Activated CD8-positive, alpha-beta memory T cell treated with anti-CD3 and anti-CD28 coated beads, Interleukin-2, amount 50 U/mL, for 24 hours (primary cell): ENCODE data around the gene NRG3.

Source experiments
- DNase-seq: peaks from one replicate; pipeline ENCODE4 v3.0.0-alpha.2; 2020; ENCODE audit errors: extremely low read depth

The NRG3 gene

DNA sequence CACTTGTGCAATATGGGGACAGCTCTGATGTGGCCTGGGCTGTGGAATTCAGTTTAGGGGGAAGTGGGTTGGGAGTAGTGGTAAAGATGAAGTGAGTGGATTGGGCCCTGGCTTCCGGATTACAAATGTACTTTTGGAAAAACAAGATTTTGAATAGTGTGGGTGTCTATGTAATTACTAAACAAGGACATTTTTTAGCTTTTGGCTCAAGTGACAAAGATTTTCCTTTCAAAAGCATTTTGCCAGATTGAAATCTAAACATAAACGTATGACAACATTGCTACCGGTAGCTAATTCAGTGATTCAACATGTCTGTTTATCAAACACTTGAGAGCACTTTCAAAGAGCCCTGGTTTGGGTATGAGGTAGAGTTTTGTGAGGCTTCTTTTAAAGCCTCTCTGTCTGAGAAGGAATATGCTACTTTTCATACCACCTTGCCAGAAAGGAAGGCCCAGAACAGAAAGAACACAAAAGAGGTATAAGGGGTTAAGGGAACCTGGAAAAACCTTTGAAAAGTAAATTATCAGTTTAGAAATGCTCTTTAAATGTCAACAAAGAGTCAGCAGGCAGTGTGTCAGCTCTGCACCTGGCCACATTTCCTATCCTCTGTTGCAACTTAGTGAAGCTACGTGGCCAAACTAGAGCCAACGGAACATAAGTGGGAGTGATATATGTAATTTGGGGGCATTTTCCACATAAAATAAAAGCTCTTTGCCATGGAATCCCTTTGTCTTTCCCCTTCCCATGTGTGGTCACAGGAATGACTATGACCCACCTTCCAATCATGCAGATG, 516.1 kb downstream of the NRG3 start:
- no peak for DNase-seq

DNA sequence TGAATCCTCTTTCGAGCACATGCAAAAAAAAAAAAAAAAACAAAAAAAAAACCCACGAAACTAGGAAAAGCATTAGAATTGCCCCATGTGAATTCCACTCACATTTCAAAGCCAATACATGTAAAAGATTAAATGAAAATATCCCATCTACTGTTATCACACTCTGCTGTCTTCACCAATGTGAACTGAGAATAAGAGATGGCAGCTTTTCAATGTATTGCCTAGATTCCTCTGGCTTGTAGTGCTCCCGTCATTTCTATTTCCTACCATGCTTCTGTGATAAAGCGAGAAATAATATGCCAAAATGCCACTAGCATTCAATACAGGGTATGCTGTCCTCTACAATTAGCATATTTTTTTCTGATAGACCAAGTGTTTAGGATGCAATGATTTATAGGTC, 517.0 kb downstream of the NRG3 start:
- DNase-seq = no peak

DNA sequence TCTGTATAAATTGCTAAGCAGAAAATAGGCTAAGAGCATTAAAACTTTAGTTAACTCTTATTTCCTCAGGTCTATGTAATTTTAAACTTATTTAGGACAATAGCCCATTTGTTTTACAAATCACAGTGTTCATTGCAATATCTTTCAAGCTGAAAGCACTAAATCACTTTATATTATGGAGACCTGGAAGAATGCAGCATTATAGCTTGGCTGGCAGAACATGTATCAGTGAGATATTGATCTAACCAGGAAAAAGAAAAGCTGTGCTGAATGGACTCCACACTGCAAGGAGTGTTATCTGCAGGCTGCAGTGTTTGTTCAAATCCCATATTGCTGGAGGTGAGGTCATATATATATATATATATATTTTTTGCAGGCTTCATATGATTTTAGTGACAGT, 517.5 kb downstream of the NRG3 start:
- no peak for DNase-seq

DNA sequence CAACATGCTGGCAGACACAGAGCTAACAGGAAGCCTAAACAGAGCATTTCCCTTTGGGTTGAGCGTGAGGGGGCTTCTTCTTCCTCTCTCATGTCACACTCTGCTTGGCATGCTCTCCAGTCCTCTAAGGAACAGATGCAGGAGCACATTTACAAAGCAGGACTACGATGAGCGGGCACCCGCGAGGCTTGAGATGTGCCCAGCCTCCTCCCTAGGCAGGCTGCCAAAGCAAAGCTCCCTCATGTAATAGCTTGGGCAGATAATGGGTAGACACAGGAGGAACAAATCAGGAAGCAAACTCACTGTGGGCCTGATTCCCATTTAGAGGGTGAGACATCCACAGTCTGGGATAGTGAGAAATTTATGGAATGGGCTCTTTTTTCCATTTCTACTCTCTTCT, 519.1 kb downstream of the NRG3 start:
- no peak for DNase-seq

DNA sequence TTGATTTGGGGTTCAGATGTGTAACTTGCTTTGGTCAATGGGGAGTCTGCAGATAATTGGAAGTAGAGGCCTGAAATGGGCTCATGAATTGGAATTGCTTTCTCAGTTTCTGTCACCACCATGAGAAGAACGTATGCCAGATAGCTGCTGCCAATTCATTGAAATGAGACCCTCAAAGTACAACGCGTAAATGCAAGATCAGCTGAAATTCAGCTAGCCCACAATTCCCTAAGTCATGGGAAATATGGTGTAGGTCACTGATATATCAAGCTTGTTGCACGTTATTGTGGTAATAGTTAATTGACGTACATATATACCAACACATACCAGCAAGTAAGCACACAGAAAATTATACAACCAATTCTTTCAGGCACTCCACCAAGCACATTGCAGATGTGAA, 520.0 kb downstream of the NRG3 start:
- no peak for DNase-seq

DNA sequence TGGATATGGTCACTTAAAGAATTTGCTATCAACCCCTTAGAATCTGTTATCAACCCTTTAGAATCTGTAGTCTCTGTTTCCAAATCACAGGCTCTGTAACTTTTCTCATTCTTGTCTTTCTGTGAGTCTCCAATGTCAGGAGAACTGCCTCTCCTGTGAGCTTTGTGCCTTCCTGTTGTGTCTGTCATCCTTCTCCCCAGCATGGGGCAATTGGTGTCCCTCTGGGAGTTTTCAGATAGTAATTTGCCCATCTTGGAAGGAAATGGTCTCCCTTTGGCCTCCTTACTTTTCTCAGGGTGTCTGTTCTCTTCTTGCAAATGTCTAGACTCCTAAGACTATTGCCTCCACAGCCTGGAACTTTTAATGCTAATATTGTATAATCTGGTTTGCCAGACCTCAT, 521.9 kb downstream of the NRG3 start:
- no peak for DNase-seq

DNA sequence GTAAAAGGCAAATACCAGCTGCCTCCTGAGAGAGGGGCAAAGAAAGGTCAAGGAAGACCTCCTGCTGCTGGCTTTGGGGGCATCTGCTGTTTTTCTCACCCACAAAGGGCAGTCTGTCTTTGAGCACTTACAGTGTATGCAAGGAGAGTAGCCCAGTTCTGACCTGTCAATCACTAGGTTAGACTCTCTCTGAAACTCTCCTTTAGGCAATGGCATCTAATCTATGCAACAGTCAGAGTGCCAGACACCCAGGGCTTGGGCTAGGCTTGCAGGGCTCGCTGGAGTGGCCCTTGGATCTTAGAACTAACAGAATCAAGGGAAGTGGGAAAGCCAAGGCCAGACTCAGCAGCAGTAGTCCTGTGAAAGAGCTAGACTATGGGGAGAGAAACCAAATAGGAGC, 522.9 kb downstream of the NRG3 start:
- DNase-seq = no peak

DNA sequence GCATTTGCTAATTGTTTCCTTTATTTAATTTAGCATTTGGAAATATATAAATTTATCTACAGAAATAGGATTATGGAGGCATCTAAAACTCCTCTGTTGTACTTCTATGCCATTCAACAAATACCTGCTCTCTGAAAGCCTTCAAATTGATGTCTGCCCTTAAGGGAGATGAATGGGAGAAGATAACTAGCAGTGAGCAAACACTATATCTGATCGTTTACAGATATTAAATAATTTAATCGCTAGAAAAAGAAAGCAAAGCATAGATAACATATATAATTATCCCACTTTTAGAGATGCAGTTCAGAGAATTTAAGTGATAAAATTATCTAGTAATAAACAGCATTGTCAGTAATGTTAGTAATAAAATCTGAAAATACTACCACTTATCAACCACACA, 524.9 kb downstream of the NRG3 start:
- no peak for DNase-seq

DNA sequence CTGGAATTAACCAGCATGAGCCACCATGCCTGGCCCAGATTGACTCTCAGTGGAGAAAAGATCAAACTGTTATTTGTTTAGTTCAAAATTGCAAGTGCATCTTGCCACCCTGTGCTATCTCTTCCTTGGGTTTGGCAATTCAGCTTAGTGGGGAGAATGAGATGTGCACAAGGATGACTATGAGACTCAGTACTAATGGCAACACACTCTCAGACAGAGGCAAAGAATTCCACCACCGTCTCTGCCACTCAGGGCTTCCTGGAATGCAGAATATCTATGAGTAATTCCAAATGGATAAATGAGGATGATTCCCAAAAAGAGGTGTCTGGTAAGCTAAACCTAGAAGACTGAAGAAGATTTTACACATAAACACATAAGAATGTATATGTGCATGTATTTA, 525.8 kb downstream of the NRG3 start:
- no peak for DNase-seq

DNA sequence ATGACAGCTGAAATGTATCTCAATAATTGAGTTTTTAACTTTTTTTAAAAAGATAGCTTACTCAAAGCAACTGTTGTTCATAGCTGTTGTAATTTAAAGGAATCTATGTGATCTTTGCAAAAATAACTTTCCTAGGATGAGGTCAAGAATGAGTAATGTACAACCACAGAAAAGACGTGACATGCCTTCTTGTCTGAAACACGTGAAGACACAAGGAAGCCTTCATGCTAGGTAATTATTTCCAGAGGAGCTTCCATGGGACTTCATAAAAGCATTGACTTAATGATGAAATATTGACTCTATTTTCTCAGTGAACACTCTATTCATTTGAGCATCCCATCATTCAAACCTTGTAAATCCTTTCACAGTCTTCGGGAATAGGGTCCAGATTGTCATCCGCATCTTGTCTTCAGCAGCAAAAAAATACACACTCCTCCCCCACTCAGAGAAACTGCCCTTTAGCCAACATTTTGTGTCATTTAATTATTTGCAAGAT, 528.0 kb downstream of the NRG3 start:
- DNase-seq = no peak

DNA sequence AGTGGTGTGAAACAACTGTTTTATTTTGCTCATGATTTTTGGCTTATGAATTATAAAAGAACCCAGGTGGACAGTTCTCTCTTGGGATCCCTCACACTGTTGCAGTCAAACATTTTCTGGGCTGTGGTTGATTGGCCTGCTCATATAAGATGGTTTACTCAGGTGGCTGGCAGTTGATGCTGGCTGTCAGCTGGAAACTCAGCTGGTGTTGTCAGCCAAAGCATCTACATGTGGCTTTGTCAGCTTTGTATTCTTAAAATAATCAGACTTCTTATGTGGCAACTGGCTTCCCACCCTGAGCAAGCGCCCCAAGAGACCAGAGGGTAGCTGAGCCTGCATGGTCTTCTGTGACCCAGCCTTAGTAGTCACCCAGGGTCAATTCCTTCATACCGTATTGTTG, 534.7 kb downstream of the NRG3 start:
- DNase-seq = no peak

DNA sequence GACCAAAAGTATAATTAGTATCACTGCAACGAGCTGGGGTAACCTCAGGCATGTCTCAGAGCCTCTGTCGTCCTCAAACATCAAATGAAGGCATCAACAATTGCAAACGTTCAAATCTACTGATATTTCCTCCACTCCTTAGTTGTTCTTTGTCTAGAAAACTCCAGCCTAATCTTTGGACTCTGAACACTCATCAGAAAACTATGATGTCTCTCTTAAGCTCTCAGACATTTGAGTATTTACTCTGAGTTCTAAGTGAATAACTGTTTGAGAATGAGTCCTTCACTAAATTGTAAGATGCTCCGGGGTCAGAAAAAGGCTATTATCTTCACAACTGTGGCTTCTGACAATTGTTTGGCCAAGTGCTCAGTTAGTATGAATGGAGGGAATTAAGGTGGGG, 536.4 kb downstream of the NRG3 start:
- no peak for DNase-seq

DNA sequence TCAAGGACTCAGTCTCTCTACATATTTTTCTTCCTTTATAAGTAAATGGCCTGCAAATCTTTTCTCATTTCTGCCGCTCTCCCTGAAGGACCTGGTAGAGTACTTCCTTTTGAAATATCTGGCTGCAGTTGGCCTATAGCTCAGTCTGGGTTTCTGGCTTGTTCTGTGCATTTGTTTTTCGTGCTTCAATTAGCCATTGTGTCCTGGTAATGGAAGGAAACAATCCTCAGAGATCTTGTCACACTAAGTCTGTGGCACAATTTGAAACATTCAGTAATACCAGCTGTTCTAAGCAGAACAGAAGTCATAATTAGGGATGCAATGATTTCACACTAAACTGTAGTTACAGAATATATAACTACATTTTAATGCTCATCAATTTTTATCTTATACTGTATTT, 545.0 kb downstream of the NRG3 start:
- DNase-seq = no peak

DNA sequence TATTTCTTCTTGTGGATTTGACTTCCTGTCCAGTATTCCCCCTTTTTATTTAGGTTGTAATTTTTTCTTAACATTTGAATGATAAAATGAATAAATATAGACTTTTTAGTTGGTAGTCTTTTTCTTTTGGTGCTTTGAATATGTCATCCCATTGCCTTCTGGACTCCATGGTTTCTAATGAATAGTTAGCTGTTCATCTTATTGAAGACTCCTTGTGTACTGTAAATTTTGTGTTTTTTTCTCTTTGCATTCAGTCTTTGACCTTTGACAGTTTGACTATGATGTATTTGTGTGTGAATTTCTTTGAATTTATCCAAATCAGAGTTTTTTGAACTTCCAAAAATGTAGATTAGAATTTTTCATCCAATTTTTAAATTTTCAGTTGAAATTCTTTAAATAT, 554.3 kb downstream of the NRG3 start:
- DNase-seq = no peak

DNA sequence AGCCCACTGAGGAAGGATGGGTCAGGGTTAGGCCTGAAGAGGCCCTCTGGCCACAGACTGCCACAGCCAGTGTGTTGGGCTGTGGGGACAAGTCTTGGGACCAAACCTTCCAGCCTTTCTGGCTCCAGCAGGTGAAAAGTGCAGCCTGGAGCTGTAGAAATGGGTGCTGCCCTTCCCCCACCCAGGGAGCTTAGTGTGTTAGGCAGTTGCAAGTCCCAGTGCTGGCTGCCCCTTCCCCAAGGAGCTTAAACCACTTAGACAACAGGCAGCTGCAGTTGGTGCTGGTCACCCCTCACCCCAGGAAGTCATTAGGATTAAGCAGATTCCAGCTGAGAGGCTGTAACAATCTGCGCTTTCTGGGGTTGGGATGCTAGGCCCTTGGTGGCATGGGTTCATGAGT, 563.3 kb downstream of the NRG3 start:
- no peak for DNase-seq

DNA sequence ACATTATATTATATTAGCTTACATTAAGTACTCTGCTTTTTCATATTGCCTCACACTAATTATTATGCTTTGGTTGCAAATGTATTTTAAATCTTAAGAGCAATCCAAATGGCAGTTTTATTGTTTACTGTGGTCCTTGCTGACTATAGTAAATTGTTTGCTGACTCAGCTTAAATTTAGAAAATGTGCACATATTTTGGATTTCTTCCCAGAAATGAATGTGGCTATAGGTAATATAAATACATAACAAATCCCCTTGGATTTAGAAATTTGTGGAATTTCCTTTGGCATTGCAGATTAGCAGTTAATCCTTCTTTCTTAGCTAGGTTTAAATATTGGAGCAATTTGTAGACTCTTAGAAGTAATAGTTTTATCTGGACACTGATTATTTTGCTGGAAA, 565.8 kb downstream of the NRG3 start:
- DNase-seq = no peak

DNA sequence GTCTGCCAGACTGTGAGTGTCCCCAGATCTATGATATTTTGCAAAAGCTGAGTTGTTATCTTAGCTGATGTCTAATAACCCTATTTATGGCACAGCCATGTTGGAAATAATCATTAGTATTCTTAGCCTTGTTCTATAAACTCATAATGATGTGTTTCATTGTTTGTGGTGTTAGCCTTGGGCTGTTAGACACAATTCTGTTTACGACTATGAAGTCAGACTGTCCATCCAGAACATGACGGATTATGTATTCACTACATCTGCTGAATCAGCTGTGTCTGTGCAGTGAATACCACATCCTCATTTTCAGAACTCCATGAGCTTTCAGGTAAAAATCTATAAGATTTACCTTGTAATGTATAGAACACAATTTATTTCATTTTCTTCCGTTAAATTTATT, 577.1 kb downstream of the NRG3 start:
- no peak for DNase-seq

DNA sequence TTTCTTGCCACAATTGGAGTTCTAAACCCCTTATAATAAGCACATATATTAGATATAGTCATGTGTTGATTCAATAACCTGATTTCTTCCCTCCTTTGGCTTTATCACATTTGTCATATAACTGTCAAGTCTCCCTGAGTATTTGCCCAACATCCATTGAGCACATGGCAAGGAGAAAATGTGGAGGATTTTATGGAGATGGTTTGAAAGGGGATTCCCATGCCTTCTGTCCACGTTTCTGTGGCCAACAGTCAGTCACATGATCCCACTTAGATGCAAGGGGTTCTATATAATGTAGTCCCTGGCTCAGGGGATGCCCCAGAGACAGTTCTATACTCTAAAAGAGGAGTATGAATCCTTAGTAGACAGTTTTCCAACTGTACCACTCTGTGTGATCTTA, 577.7 kb downstream of the NRG3 start:
- DNase-seq = no peak

DNA sequence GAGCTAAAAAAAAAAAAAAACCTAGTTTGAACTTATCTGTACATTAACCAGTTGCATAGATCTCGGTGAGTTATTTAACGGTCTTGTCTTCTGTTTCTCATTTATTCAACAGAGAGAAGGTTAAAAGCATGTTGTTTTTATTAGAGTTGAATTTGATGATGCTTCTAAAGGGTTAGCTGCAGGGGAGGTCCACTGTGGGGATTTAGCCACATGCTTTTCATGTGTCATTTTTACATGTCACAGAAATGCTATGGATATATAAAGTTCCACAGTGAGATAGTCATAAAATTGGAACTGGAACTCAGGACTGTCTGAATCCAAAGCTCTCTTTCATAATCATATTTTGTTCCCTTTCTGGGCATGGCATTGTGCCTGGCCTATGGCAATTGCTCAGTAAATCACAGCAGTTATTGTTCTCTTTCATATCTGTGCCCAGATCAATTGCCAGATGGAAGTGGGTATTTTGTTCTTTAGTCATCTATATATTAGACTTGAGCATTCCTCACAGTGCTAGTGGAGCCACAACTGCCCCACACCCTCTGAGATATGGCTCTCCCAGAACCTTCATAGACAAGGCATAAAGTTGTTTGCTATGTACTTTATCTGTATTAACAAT, 578.8 kb downstream of the NRG3 start:
- no peak for DNase-seq

DNA sequence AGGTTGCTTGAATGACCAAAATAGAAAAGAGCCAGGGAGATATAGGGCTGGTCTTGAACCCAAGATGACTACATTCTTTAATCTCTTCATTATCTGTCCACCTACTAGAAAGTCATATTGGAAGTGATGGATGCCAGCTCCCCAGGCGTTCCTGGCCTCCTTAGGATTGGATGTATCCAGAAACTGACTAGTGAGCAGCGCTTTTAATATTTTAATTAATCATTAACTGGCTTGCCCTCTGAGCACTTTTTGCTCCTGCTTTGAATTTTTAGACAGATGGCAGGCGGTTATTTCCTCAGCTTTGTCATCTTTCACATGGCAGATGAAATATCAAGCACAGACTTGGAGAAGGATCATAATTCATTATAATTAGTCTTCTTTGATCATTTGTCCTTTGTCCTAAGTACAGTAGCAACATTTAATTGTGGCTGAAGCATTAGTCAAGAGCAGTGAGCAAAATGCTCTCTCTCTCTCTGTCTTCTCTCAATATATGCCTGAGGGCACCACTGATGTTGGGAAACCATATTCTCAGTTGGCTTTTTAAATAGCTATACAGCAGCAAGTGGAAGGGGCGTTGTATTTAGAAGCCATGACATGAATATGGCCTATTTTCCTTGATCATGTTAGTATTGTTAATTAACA, 588.0 kb downstream of the NRG3 start:
- DNase-seq = no peak

DNA sequence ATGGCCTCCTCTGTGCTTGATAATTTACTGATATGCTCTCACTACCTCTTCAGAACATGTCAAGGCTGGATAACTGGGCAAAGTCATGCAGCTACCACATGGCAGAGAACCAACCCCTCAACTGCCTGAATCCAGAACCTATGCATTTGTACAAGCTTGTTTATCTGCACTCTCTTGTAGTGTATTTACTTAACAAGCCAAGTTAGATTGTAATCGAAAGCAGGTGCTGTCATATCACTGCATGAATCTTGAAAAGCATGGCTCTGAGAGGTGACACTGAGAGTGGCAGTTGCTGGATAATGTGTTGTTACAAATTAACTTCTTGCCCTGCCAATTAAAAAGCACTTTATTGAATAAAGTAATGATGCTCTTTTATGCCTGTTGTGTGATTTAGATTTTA, 588.6 kb downstream of the NRG3 start:
- no peak for DNase-seq

DNA sequence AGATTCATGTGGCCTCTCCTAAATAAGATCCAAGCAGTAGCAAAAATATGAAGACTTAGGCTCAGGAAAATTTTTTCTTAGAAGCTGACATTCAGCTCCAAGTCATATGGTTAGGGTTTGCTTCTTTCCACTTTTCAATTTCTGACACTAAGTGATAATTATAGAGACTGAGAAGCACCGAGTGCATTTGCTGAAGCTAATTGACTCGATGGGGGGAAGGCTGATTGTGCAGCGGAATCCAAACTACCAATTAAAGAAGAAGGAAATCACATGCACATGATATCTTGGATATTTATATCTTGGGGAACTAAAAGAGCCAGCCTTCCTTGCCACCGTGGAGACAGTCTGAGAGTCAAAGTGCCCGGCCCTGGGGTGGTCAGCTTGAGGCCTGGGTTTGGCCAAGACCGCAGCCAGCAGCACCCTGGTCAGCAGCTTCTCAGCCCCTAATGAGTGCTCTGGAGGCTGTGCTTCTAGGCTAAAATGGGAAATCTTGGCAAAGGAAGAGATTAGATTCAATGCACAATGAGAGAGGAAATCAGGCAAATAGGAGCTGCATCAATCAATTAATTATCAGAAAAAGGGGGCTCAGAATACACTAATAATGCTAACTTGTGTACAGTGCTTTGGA, 589.3 kb downstream of the NRG3 start:
- no peak for DNase-seq

DNA sequence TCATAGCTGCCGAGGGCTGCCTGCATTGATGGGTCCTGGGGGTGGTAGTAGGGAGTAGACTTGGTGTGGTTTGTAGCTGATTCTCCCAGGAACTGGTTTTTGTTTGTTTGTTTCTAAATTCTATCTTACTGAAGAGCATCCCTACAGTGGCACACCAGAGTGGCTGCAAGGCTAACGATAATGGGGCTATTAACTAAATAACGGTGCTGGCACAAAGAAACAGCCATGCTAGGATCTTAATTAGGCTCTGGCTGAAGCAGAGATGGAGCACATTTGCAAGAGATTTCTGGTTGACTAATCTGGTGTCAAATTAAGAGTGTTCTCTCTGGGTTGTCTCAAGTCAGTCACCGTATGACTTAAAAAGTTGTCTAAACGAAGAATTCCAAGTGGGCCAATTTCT, 590.0 kb downstream of the NRG3 start:
- DNase-seq = no peak
